ENCODE results near the gene AKR1A1.

Gene AKR1A1

GRCh38 chr1:45617618-45618017, 67.0 kb downstream of the AKR1A1 start:
- no peak for DNase-seq (ENCODE audit: low spot score)

GRCh38 chr1:45619149-45619921, 68.7 kb downstream of the AKR1A1 start:
- DNase-seq (ENCODE audit: low spot score): no peak
